OCI-LY7 (cell line): ENCODE results near the gene SH2D3C.

ENCODE experiments used
- EZH2phosphoT487 ChIP-seq: fragments of 200-600 bp; sonication (generic); IDR thresholded peaks from 2 replicates; pipeline ENCODE4 v1.6.1; 2018; ENCODE audit warnings: low read depth, borderline replicate concordance, mild to moderate bottlenecking, mixed run types, antibody characterized with exemption, low read length, moderate library complexity, mixed read lengths
- TF ChIP-seq, protein P1 (sequence below): fragments of 200-600 bp; sonication (generic); conservative IDR thresholded peaks from 2 replicates; pipeline ENCODE4 v1.5.1; 2014; ENCODE audit warnings: mild to moderate bottlenecking, antibody characterized with exemption, low read length, moderate library complexity, mixed read lengths

DNA sequence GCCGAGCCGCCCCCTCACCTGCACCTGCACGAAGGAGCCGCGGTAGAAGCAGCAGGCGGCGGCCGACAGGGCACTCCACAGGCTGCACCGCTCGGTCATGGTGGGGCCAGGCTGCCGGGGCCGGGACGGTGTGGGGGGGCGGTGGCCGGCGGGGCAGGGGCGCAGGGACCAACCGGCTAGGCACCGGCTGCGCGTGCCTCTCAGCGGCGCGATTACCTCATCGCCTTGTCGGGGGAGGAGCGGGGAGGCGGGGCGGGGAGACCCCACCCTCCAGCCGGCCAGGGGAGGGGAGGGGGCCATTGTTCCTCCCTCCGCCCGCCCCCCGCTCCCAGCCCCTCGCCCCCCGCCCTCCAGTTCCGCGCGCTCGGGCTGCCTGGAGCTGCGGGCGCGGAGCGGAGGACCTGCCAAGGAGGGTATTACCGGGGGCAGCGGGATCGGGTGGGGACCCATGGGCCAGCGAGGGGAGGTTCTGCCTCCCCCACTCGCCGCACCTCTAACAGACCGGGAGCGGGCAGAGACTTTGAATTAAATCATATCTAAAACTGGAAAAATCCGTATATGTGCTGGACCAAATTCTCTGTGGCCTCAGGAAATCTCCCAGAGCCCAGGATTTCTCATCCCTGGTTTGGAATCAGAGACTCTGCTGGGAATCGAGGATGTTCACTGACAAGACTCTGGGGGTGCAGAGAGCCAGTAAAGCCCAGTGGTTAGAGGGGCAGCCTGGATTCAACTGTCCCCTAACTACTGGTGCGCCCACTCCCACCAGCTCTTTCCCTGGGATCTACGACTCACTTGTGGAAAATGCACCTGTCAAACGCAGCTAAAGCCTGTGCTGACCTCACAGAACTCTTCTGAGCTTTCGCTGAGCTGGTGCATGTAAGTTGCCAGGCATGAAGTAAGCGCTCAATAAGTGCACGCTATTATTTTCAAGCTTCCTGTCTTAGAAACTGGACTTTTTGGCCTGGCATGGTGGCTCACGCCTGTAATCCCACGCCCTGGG is 23.1 kb downstream of the SH2D3C start:
- TF ChIP-seq, protein P1, sequence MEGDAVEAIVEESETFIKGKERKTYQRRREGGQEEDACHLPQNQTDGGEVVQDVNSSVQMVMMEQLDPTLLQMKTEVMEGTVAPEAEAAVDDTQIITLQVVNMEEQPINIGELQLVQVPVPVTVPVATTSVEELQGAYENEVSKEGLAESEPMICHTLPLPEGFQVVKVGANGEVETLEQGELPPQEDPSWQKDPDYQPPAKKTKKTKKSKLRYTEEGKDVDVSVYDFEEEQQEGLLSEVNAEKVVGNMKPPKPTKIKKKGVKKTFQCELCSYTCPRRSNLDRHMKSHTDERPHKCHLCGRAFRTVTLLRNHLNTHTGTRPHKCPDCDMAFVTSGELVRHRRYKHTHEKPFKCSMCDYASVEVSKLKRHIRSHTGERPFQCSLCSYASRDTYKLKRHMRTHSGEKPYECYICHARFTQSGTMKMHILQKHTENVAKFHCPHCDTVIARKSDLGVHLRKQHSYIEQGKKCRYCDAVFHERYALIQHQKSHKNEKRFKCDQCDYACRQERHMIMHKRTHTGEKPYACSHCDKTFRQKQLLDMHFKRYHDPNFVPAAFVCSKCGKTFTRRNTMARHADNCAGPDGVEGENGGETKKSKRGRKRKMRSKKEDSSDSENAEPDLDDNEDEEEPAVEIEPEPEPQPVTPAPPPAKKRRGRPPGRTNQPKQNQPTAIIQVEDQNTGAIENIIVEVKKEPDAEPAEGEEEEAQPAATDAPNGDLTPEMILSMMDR, result no peak
- no peak for TF ChIP-seq EZH2phosphoT487
